Fibroblast of peridontal ligament (primary cell): ENCODE results near the gene RAI2.

Source experiments
- DNase-seq: peaks from one replicate; pipeline ENCODE4 v3.0.0-alpha.2; 2010; ENCODE audit errors: extremely low read depth

Gene RAI2

DNA sequence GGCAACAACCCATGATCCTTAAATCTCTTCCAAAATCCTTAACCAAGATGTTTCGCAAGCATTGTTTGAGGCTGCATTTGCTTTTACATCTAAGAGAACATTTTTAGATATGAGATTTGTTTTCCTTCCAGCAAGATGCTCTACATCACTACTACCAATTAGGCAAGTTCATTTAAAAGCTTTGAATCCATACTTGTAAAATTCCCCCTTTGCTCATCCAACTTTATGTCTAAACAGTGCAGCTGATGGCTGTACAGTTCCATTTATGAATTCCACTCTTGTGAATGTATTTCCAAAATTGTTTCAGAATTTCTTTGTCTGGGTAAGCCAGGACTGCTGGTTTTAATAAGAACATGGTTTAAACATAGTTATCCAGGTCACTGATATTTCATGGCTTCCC is 31.5 kb downstream of the RAI2 start:
- peak; percentile 11 for DNase-seq

DNA sequence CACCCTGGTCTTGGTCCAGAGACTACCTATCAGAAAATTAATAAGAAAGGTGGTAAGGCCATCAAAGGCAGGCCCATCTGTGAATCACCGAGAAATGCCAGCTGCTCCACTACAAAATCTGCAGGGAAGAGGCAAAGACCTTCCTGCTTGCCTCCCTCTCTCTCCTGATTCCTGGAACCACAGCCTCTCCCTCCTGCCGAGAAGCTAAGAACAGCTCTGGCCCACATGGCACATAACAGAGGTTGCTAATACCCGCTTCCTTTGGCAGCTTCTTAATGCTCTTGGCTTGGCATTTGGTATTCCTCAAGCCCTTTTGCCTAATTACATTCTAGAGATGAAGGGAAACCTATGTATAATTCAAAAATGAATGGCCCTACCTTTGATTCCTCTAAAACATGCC is 32.9 kb downstream of the RAI2 start:
- DNase-seq: no peak

DNA sequence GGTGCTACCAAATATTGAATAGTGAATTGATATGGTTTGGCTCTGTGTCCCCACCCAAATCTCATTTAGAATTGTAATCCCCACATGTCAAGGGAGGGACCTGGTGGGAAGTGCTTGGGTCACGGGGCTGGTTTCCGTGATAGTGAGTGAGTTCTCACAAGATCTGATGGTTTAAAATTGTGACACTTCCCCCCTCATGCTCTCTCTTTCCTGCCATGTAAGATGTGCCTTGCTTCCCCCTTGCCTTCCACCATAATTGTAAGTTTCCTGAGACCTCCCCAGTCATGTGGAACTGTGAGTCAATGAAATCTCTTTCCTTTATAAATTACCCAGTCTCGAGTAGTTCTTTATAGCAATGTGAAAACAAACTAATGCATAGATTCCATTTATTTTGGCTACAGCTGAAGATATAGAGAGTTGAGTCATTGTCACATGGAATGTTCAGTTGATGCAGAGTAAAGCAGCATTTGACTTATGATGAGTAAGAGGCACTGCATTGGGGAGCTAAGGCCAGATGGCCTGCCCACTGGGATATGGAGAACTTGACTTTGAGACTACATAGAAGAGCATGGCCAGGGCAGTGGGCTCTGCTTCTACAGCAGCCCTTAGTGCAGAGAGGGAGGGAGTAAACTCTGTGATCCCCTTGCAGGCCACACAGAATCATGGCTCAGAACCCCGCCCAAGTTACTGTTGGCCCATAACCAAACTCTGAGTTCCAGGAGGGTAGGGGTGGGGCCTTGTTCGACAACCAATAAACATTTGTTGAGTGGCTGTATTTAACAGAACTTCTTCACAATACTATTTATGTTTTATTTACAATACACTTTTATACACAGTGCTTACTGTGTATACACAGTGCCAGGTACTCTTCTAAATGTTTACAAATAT is 34.2 kb downstream of the RAI2 start:
- no peak for DNase-seq

DNA sequence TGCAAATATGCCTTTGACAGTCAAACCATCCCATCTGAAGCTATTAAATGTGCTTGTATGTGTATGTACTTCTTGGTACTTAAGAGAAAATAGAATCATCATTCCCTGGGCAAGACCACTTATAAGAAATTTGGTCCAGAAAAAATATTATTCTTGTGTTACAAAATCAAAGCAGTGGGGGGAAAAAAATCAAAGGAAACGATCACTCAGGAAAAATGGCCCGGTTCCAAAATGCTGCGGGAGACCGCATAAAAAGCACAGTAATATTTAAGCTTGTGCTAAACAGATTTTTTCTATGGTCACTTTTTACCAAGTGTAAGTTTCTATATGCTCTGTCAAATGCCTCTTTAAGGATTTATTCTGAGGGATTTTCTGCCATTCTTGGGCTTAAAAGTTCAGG is 36.1 kb downstream of the RAI2 start:
- no peak for DNase-seq

DNA sequence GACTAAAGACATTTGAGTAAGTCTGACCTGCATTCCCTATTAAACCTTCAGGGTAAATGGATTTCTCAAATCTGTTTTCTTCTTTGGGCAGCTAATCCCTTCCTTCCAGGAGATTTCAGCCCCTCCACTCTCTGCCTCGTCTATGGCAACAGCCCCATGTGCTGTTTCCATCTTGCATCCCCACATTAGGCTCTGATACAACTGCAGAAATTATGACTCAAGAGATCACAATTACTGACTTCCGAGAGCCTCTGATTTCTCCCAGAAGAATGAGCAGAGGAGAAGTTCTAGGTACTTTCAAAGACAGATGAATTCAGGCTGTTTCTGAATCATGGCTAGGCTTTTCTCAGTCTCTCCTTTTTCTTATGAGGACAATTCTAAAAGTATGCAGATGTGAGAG is 38.7 kb downstream of the RAI2 start:
- DNase-seq: no peak

DNA sequence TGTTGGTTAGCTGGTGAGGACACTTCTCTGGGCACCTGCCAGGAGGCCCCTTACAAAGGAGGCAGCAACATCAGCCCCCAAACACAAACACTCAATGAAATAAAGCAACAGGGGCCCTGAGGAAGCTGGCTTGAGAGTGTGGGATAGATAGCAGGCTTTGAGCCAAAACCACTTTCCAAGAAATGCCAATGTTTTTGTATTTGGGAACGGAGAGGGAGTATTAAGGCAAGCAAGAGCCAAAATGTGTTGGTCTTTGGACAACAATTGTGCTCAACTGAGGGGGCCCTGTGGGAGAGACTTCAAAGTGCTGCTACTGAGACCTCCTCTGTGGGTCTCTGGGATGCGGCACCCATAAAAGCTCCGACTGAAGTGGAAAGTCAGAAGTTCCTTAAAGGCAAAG is 41.0 kb downstream of the RAI2 start:
- no peak for DNase-seq

DNA sequence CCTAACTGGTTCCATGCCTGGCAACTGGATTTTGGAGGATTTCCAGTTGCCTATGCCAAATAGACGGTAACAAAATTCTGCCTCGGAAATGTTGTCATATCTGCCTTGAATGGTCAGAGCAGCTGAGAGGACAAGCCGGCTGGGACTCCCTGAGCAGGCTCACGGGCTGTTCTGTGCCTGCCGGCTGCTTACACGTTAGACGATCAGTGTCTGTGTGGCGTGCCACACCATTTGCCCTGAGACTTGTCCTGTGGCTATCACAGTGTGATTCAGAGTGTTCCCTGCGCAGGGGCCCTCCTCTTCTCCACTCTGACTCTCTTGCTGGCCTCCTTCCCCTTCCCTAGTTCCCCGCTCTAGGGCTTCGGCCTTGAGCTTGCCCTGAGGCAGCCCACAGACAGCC is 42.4 kb downstream of the RAI2 start:
- no peak for DNase-seq

DNA sequence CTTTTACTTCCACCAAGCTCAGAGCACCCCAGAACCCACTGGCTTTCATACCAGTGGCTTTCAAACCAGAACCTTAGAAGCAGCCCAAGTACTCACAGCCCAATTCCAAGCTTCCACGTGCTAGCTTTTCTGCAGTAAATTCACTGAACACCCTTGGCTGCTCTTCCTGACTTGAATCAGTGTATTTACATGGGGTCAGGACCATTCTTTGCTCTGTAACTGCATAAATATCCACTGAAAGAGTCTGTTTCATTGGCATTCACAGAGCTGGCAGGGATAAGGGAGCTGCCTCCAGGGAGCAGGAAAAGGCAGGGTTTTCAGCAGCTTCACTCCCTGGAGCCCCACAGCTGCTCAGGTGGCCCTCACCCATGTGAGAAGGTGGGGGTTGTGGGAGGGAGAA is 43.8 kb downstream of the RAI2 start:
- peak; percentile 5 for DNase-seq

DNA sequence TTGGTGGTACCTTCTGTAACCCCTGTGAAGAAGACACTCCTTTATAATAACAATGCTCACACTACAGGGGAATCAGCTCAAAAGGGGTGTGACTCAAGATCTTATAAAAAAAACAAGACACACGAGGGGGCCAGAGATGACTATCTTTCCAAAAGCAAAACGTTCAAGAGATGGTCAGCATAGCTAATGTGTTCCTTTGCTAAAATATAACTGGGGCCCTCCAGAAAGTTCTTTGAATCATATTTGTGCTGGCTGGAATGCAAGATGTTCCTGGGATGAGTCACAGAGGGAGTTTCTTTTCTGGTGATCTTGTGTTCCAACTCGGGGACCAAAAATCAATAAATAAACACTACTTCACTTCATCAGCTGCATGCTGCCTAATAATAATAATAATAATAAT is 46.5 kb downstream of the RAI2 start:
- DNase-seq: peak; percentile 20

DNA sequence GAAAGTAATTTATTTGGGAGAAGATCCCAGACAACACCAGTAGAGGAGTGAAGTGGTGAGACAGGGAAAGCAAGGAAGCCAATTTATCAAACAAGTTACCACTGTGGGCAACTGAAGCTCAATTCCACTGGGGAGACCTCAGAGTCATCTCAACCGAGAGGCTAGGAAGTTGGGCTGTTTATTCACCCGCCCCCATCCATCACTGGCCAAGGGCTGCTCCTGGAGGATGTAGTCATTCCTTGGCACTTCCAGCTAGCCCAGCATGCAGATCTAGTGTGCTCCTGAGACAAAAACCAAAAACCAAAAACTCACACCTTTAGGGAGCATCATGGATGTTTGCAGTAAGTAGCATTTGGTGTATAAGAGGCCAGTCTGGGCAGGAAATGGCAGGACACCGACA is 47.0 kb downstream of the RAI2 start:
- DNase-seq: no peak

DNA sequence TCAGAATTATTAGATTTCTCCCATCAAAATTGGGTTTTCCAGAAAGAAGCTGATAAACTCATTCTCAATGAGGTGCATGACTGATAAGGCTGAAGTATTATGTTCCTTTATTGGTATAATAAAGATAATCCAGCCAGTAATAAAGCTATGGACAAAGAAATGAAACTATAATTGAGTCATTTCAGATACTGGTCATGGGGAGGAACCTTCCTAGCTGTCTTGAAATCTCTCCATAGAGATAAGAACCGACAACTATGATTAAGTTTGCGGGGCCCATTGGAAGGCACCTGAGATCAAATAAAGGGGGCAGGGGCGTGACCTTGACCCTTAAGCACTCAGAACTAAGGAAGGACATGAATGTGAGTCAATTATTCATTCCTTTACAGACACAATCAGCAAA is 47.8 kb downstream of the RAI2 start:
- DNase-seq: no peak

DNA sequence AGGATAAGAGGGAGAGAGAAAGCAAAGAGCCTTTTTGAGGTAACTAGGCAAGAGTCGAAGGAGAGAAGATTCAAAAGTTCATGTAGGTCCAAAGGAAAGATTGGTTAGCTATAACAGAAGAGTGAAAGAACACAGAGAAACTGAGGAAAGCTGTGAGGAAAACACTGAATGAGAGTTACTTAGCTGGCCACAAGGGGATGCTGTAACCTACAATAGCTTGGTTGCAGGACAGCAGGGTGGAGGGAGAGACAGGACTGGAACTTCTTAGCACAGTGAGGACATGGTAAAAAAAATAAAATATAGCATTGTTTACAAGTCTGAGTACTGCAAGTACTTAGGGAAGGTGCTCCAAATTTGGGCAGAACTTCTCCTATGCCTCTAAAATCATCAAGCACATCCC is 48.3 kb downstream of the RAI2 start:
- no peak for DNase-seq

DNA sequence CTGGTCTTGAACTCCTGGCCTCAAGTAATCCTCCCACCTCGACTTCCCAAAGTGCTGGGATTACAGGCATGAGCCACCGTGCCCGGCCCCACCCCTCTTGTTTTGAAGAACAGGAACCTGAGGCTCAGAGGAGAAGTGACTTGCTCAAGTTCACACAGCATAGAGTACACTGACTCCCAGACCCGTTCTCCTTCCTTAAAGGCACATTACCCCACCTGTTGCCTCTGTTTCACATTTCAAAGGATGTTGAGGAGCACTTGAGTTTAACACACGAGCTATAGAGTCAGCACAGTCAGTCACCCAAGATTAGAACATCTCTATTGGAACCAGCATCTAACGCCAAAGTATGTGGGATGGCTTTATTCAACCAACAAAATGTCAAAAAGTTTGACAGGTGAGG is 51.1 kb downstream of the RAI2 start:
- no peak for DNase-seq

DNA sequence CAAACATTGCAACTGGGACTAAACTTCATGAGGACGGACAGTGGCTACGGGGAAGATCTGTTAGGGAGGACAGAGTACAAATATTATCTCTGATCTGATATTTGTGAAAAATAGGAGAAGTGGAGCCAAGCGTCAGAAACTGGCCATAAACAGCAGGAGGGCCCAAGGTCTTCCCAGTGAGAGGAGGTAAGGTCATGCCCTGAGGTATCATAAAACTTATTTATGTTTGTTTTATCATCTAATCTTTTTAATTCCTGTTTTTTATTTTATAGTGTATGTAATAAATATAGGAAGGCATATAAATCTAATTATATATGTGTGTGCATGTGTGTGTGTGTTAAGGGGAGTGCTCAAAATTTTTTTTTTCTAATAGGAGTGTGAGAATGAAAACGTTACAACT is 51.8 kb downstream of the RAI2 start:
- DNase-seq: no peak

DNA sequence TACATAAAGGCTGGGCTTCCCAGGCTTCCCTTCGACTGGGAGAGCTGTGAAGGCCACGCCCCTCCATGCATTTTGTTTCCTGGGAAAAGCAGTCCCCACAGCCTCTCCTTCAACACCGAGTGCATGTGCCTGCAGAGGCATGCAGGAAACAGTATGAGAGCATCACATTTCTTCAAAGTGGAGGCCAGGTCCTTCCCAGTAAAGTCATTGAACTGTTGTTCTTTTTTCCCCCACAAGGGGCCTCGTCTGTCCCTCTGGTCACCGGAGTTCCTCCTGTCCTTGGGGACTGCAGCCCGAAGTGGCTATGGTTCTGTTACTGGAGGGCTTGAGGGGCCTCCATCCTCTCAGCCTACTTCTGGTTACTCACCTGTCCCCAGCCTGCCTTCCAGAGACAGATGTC is 56.0 kb downstream of the RAI2 start:
- no peak for DNase-seq

DNA sequence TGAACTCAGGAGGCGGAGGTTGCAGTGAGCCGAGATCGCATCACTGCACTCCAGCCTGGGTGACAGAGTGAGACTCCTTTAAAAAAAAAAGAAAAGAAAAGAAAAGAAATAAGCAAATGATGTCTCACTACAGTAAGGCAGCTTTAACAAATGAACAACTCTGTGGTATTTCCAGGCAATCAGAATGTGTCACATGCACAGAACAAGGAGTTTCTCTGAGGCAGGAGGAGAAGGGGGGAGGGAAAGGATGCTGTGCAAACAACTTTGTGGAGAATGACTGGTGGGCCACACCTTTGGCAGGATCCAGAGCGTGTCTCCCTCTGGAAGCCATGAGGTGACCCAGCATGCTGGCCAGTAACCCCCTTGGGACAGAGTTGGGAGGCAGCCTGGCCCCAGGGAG is 57.6 kb downstream of the RAI2 start:
- no peak for DNase-seq

DNA sequence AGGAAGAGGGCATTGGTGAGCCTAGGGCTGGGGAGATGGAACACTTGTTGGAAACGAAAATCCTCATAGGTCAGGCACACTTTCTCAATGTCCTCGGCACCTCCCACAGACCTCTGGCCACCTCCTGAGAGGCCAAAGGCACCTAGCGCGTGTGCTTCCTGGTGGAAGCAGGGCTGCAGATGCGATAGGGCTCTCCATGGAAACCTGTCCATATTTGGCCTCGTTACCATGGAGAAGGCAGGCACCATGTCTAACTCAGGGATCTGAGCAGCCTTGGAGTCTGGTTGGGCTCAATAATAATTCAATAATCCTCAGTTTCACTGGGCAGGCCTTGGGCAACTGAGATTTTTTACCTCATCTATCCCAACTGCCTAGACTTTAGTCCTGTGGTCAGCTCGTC is 58.3 kb downstream of the RAI2 start:
- no peak for DNase-seq

DNA sequence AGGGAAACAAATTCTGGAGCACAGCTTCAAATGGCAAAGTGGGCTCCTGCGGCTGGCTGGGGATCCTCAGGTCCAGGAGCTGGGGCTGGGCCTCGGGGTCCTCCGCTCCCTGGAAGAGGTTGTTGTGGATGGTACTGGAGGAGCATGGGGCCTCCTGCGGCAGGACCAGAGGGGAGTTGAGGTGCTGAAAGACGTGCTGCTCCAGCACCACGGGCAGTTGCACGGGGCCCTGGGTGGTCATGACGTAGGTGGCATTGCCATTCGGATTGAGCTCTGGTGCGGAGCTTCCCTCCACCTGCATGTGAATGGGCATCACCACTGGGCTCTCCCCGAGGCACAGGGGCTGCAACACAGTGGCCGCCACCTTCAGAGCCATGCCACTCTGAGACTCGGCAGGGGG is 59.7 kb downstream of the RAI2 start:
- DNase-seq: no peak

DNA sequence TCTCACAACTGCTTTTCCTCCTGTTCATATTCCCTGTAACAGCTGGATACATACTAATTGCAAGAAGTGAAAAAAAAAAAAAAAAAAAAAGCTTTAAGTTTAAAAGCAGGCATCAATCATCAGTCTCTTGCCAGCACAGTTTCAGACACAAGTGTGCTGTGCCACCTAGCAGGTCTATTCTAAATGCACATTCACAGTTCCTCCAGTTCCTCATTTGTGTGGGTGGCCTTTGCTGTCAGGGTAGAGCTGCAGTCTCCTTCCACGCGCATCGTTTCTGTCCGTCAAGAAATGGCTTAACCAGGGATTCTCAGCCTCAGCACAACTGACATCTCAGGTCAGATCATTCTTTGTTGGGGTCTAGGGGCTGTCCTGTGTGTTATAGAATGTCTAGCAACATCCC is 62.2 kb downstream of the RAI2 start:
- DNase-seq: no peak

DNA sequence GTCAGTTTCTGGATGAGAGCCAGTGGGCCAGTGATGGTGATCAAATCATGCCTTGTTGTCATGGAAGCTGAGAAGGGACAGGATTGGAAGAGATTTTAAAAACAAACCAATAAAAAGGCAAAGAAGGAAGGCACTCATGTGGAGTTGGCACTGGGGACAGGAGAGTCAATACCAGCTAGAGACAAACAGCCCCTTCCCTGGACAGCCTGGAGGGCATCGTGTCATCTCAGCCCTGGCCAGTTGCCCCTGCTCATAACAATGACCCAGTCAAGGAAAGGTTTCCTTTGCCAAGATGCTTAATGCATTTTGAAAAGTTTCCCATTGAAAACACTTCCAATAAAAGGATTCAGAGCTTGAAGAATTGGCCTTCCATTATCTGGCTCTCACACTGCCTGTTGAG is 68.3 kb downstream of the RAI2 start:
- DNase-seq: no peak

DNA sequence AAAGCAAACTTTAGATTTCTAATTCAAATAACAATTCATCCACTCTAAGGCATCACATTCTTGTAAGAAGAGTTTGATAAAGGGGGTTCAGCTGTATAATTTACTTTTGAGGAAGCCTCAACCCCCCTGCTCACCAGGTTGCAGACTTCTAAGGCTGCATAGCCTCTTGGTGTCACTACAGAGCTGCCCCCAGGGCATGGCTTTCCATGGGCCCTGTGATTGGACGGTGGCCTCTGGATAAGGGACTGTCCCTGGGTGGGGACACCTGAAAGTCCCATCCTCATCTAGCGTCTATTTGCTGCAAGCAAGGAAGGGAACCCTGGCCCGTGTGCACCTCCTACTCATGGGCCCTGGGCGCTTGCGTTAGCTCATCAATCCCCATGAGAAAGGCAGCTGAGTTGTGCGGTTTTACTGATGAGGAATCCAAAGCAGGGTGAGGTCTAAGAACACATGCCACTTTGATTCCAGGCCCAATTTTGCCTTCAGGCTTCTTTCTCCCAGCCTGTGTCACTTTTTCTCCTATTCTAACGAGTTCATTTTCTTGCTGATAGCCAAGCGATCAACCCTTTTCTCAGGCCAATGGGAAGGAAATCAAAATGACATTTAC is 72.0 kb downstream of the RAI2 start:
- no peak for DNase-seq

DNA sequence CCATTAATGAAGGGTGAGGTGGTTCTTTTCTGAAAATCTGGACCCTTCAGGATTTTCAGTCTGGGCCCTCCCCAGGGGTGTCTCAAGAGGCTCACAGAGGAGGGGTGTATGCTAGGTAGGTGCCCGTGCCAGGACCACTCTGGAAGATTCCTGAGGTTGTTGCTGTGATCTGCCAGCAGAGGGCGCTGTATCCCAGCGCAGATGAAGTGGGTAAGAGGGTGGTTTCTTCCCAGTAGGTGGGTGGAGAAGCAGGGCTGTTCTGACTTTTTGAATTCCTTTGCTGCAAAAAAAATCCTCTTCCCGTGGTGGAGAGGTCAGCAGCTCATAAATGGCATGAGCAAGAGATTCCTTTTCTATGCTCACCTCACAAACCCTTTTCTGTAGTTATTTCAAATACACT is 72.7 kb downstream of the RAI2 start:
- peak; percentile 21 for DNase-seq

DNA sequence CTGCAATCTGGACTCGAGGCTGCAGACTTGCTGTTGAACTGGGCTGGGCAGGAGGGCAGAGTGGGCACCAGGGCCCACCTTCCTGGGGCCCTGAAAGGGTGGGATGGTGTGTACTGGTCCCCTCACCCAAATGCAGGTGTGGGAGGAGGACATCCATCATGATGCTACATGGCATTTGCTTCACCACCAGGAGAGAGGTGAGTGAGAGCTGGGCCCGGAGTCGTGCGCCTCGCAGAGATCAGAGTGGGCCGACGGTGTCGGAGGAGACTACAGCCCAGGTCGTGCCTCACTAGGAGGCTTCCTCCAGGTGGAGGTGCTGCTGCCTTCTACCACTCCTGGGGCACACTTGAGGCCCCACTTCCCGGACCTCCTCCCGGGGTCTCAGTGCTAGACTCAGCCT is 73.5 kb downstream of the RAI2 start:
- no peak for DNase-seq
